H1 (cell line): Measurements from ENCODE around the gene ZBTB43. TPM values are rescaled to one million over a fixed set of nuclear protein-coding genes. Genes with fewer than 3 reads are reported as not detected.

Experiments used
- CTCF ChIA-PET: fragments of 300-600 bp; sonication (Branson Sonifier 250); formaldehyde crosslinking; loops from one replicate; lab custom pipeline; 2021; ENCODE audit not compliant: partially characterized antibody; lab: Charles Lee
- POLR2A ChIA-PET: fragments of 300-600 bp; sonication (Branson Sonifier 250); formaldehyde crosslinking; loops from one replicate; lab custom pipeline; 2021; ENCODE audit warnings: inconsistent platforms; ENCODE audit not compliant: partially characterized antibody; lab: Charles Lee
- DNase-seq, 2 experiments: peaks; one replicate each; pipeline versions ENCODE4 v3.0.0 to v3.0.0-alpha.2; 2010 to 2022; ENCODE audit warnings: low spot score in 2 of 2, low read depth in 1 of 2, mixed read lengths in 1 of 2
- FAIRE-seq: peaks from 2 replicates; lab custom pipeline; 2011; peaks lifted over from hg19 to GRCh38; lab: Jason Lieb, UNC
- H2AFZ ChIP-seq: 2 replicates; pipeline ENCODE4 v1.8.1; 2012; ENCODE audit warnings: low read length, inconsistent platforms
- H2AK5ac ChIP-seq: 2 replicates; pipeline ENCODE4 v1.6.1; 2013; ENCODE audit warnings: low read depth, low read length
- H2BK120ac ChIP-seq: replicated peaks from 2 replicates; pipeline ENCODE3; 2013; ENCODE audit warnings: low read depth, low read length, inconsistent platforms
- H2BK12ac ChIP-seq: 2 replicates; pipeline ENCODE4 v1.6.1; 2013; ENCODE audit warnings: low read depth, low read length
- H2BK15ac ChIP-seq: 2 replicates; pipeline ENCODE4 v1.6.1; 2013; ENCODE audit warnings: low read length
- H2BK20ac ChIP-seq: 2 replicates; pipeline ENCODE4 v1.6.1; 2013; ENCODE audit warnings: low read length
- H2BK5ac ChIP-seq: 2 replicates; pipeline ENCODE4 v1.6.1; 2013; ENCODE audit warnings: low read depth, low read length
- H3K14ac ChIP-seq: 2 replicates; pipeline ENCODE4 v1.6.1; 2013; ENCODE audit warnings: inconsistent platforms; ENCODE audit not compliant: insufficient read length
- H3K18ac ChIP-seq: 2 replicates; pipeline ENCODE4 v1.6.1; 2013; ENCODE audit warnings: low read length; ENCODE audit errors: extremely low read depth
- H3K23ac ChIP-seq: 2 replicates; pipeline ENCODE4 v1.6.1; 2013; ENCODE audit warnings: inconsistent platforms; ENCODE audit not compliant: insufficient read length
- H3K23me2 ChIP-seq: 2 replicates; pipeline ENCODE4 v1.6.1; 2013; ENCODE audit warnings: low read depth, low read length
- H3K27ac ChIP-seq: 2 replicates; pipeline ENCODE4 v1.6.1; 2011; ENCODE audit warnings: low read depth, low read length, inconsistent platforms
- H3K27me3 ChIP-seq, 4 experiments: replicated peaks in 1 of 4; 1 replicate in 1 of 4; 2 replicates in 3 of 4; pipeline versions ENCODE4 v1.6.1 to v1.8.1; 2011 to 2013; ENCODE audit warnings: low read length in 3 of 4, mild to moderate bottlenecking in 3 of 4, inconsistent platforms in 2 of 4, mixed read lengths in 2 of 4, moderate library complexity in 1 of 4; ENCODE audit not compliant: control insufficient read depth in 3 of 4, insufficient read depth in 3 of 4; ENCODE audit errors: extremely low read depth in 1 of 4
- H3K36me3 ChIP-seq, 4 experiments: 2 replicates each; pipeline versions ENCODE4 v1.6.1 to v1.8.1; 2011 to 2013; ENCODE audit warnings: mild to moderate bottlenecking in 4 of 4, low read length in 3 of 4, moderate library complexity in 2 of 4, control low read depth in 1 of 4, inconsistent platforms in 1 of 4; ENCODE audit not compliant: insufficient read depth in 4 of 4, control insufficient read depth in 2 of 4
- H3K4ac ChIP-seq: replicated peaks from 2 replicates; pipeline ENCODE3; 2013; ENCODE audit warnings: low read length, low read depth, mixed read lengths, inconsistent platforms; ENCODE audit not compliant: insufficient read length
- H3K4me1 ChIP-seq, 4 experiments: replicated peaks in 1 of 4; 1 replicate in 1 of 4; 2 replicates in 3 of 4; pipeline versions ENCODE4 v1.6.1 to v1.8.1; 2011 to 2013; ENCODE audit warnings: low read length in 3 of 4, inconsistent platforms in 2 of 4, mixed read lengths in 1 of 4; ENCODE audit not compliant: insufficient read depth in 4 of 4, control insufficient read depth in 3 of 4
- H3K4me2 ChIP-seq, 2 experiments: 2 replicates each; pipeline versions ENCODE4 v1.6.1 to v1.8.1; 2011 to 2013; ENCODE audit warnings: low read depth in 2 of 2, low read length in 2 of 2, control low read depth in 1 of 2, inconsistent platforms in 1 of 2, mild to moderate bottlenecking in 1 of 2; ENCODE audit not compliant: insufficient read depth in 1 of 2
- H3K4me3 ChIP-seq, 4 experiments: fragments of 200-600, 300-600 bp in 1 of 4; sonication (generic), shearing (Covaris generic), sonication (Bioruptor Twin) in 1 of 4; 2 replicates each; pipeline versions ENCODE4 v1.5.1 to v1.8.1; 2011 to 2016; ENCODE audit warnings: low read length in 4 of 4, low read depth in 3 of 4, control low read depth in 2 of 4, inconsistent platforms in 2 of 4, mild to moderate bottlenecking in 2 of 4, mixed read lengths in 1 of 4, moderate library complexity in 1 of 4; ENCODE audit not compliant: insufficient read depth in 2 of 4; ENCODE audit errors: extremely low read depth in 1 of 4
- H3K56ac ChIP-seq: replicated peaks from 2 replicates; pipeline ENCODE3; 2013; ENCODE audit warnings: low read depth, mild to moderate bottlenecking, mixed read lengths, low read length, inconsistent platforms; ENCODE audit not compliant: insufficient read length
- H3K79me1 ChIP-seq: 2 replicates; pipeline ENCODE4 v1.6.1; 2013; ENCODE audit warnings: low read depth, low read length, control low read depth
- H3K79me2 ChIP-seq, 2 experiments: 2 replicates each; pipeline versions ENCODE4 v1.6.1 to v1.8.1; 2012 to 2013; ENCODE audit warnings: low read length in 2 of 2, mild to moderate bottlenecking in 2 of 2, inconsistent platforms in 1 of 2; ENCODE audit not compliant: insufficient read depth in 2 of 2, control insufficient read depth in 1 of 2
- H3K9ac ChIP-seq, 4 experiments: replicated peaks in 1 of 4; 1 replicate in 1 of 4; 2 replicates in 3 of 4; pipeline versions ENCODE4 v1.6.1 to v1.8.1; 2011 to 2013; ENCODE audit warnings: low read depth in 3 of 4, low read length in 3 of 4, control low read depth in 2 of 4, mild to moderate bottlenecking in 2 of 4, moderate library complexity in 2 of 4, inconsistent platforms in 1 of 4; ENCODE audit errors: extremely low read depth in 1 of 4
- H3K9me3 ChIP-seq, 2 experiments: 2 replicates each; pipeline versions ENCODE4 v1.6.1 to v1.8.1; 2012 to 2013; ENCODE audit warnings: mild to moderate bottlenecking in 2 of 2, moderate library complexity in 2 of 2, control low read depth in 1 of 2, inconsistent platforms in 1 of 2, low read depth in 1 of 2, low read length in 1 of 2, mixed read lengths in 1 of 2; ENCODE audit not compliant: insufficient read depth in 2 of 2
- H4K20me1 ChIP-seq, 2 experiments: replicated peaks in 1 of 2; 2 replicates each; pipeline versions ENCODE3 to v1.8.1; 2011 to 2013; ENCODE audit warnings: inconsistent platforms in 2 of 2, low read length in 2 of 2, mild to moderate bottlenecking in 1 of 2; ENCODE audit not compliant: insufficient read depth in 2 of 2, control insufficient read depth in 1 of 2
- H4K5ac ChIP-seq: 2 replicates; pipeline ENCODE4 v1.6.1; 2013; ENCODE audit warnings: low read length, low read depth, mixed read lengths, inconsistent platforms; ENCODE audit not compliant: insufficient read length
- H4K8ac ChIP-seq: 2 replicates; pipeline ENCODE4 v1.8.0; 2013; ENCODE audit warnings: mild to moderate bottlenecking, moderate library complexity, low read length, inconsistent platforms; ENCODE audit not compliant: insufficient read depth; ENCODE audit errors: extremely low read depth
- H4K91ac ChIP-seq: replicated peaks from 2 replicates; pipeline ENCODE3; 2013; ENCODE audit warnings: low read length, mixed read lengths, inconsistent platforms; ENCODE audit not compliant: insufficient read length
- ASH2L ChIP-seq: fragments of 200-600, 300-600 bp; sonication (generic); IDR thresholded peaks from one replicate; pipeline ENCODE4 v1.7.1; 2017; ENCODE audit warnings: low read length
- HDAC6 ChIP-seq: IDR thresholded peaks from one replicate; pipeline ENCODE4 v1.7.1; 2012; ENCODE audit warnings: low read depth, mild to moderate bottlenecking, inconsistent platforms, low read length, moderate library complexity
- KDM1A ChIP-seq: fragments of 200-600, 300-600 bp; sonication (generic); IDR thresholded peaks from 2 replicates; pipeline ENCODE4 v1.7.1; 2016; ENCODE audit warnings: mild to moderate bottlenecking, low read length, borderline replicate concordance
- POLR2AphosphoS5 ChIP-seq: IDR thresholded peaks from 2 replicates; pipeline ENCODE4 v1.6.1; 2011; ENCODE audit warnings: low read depth, low read length
- RBBP5 ChIP-seq: IDR thresholded peaks from 2 replicates; pipeline ENCODE4 v1.7.1; 2012; ENCODE audit warnings: low read depth, mild to moderate bottlenecking, inconsistent platforms, low read length, moderate library complexity, borderline replicate concordance
- SAP30 ChIP-seq: fragments of 300-600 bp; sonication (generic); IDR thresholded peaks from 2 replicates; pipeline ENCODE4 v1.7.1; 2012; ENCODE audit warnings: low read length, moderate library complexity, mild to moderate bottlenecking, inconsistent platforms; ENCODE audit not compliant: insufficient read depth, insufficient replicate concordance
- SIRT6 ChIP-seq: IDR thresholded peaks from one replicate; pipeline ENCODE4 v1.7.1; 2012; ENCODE audit warnings: low read length, inconsistent platforms
- SUZ12 ChIP-seq: fragments of 200-600 bp; sonication (generic); IDR thresholded peaks from 2 replicates; pipeline ENCODE4 v1.6.1; 2012; ENCODE audit warnings: mild to moderate bottlenecking, inconsistent platforms, low read length, moderate library complexity, mixed read lengths
- TBP ChIP-seq: IDR thresholded peaks from 2 replicates; pipeline ENCODE4 v1.6.1; 2011; ENCODE audit warnings: low read depth, low read length, improper control_type of control experiment
- WGBS, 2 experiments: shearing (Covaris generic) in 1 of 2; methylation state at CpG; one replicate each; pipeline versions ENCODE4 v1.1.6 to v1.1.7; 2013 to 2015; ENCODE audit warnings: low lambda C conversion rate in 2 of 2, mixed read lengths in 2 of 2, inconsistent platforms in 1 of 2, low coverage in 1 of 2, missing lambda C conversion rate in 1 of 2; ENCODE audit not compliant: insufficient replicate concordance in 2 of 2, insufficient coverage in 1 of 2, insufficient read length in 1 of 2; ENCODE audit errors: extremely low coverage in 1 of 2, missing lambda C conversion rate in 1 of 2; 5-methylcytosine and 5-hydroxymethylcytosine counted together
- polyA plus RNA-seq, 7 experiments: library from polyadenylated mRNA; depleted of rRNA in 3 of 7; stranded (reverse) in 5 of 7; unstranded in 2 of 7; fragments of >200 nt in 5 of 7; fragments of 200-250 nt in 2 of 7; gene quantifications; 1 replicate in 5 of 7; 2 replicates in 1 of 7; 4 replicates in 1 of 7; pipeline versions ENCODE4 v1.2.1 to v1.2.3, GENCODE V29; 2011 to 2013; ENCODE audit warnings: missing spikeins in 2 of 7, mixed read lengths in 2 of 7
- total RNA-seq: library from RNA; stranded (reverse); fragmentation: NEBNext Ultra II Directional; extraction: Animal tissue kit (Norgen Biotek cat#: 25700); gene quantifications from 2 replicates; pipeline ENCODE4 v1.2.1, GENCODE V29; 2021
- TF ChIP-seq, protein P1 (sequence below), 3 experiments: IDR thresholded peaks; 1 replicate in 2 of 3; 2 replicates in 1 of 3; pipeline versions ENCODE4 v1.5.1 to v1.6.1; 2011; ENCODE audit warnings: low read length in 3 of 3, mild to moderate bottlenecking in 3 of 3, inconsistent platforms in 2 of 3, low read depth in 1 of 3, moderate library complexity in 1 of 3; ENCODE audit not compliant: insufficient read depth in 1 of 3; ENCODE audit errors: control extremely low read depth in 1 of 3

ZBTB43 gene
- total and polyA plus RNA-seq, 2 of the 8 experiments (the other 6 are each of a cell fraction or from before 2014, with no cell fraction given) = 4.1 to 16.7 TPM

DNA sequence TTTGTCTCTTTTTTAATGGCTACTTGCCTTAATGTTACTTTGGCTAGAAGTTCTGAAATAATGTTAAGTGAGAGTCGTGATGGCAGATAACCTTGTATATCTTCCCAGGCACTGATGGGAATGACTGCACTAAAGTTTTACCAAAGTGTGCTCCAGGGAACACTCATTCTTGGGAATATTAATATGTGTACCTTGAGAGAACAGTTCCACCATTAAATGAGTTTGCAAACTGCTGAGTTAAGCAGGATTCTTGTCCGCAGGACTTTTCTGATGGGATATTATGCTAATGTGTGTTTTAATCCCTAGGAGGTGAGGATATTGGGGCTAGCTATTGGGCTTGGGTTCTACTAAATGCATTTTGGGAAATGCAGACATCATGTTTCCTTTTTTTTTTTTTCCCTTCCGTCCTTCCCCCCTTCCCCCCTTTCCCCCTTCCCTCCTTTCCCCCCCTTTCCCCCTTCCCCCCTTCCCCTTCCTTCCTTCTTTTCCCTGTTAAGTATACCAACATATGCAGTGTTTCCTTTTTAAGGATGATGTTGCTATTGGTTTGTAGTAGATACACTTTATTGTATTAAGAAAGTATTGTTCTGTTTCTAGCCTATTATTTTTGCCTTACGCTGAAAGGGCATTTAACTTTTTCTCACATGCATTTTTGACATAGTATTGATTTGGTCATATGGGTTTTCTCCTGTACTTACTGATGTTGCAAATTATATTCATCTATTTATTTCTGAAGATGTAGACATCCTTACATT lies 71.1 kb downstream of the ZBTB43 start:
- peaks cover 0 to 43% of the 10 kb centered on the region in 2 experiments; a peak in 2 of 4 replicates for H3K79me2 ChIP-seq
- H2AK5ac ChIP-seq = no peak overlapping the region
- 84% methylated on average over 3 of the region's 4 CpGs; no CpG with 5 or more reads in 1 of the 2 experiments for WGBS, 2 experiments
- TF ChIP-seq RBBP5 (no peak), HDAC6 (no peak), SAP30 (no peak), SIRT6 (no peak), KDM1A (no peak), TBP (no peak), POLR2AphosphoS5 (no peak), SUZ12 (no peak), ASH2L (no peak)
- TF ChIP-seq, protein P1, sequence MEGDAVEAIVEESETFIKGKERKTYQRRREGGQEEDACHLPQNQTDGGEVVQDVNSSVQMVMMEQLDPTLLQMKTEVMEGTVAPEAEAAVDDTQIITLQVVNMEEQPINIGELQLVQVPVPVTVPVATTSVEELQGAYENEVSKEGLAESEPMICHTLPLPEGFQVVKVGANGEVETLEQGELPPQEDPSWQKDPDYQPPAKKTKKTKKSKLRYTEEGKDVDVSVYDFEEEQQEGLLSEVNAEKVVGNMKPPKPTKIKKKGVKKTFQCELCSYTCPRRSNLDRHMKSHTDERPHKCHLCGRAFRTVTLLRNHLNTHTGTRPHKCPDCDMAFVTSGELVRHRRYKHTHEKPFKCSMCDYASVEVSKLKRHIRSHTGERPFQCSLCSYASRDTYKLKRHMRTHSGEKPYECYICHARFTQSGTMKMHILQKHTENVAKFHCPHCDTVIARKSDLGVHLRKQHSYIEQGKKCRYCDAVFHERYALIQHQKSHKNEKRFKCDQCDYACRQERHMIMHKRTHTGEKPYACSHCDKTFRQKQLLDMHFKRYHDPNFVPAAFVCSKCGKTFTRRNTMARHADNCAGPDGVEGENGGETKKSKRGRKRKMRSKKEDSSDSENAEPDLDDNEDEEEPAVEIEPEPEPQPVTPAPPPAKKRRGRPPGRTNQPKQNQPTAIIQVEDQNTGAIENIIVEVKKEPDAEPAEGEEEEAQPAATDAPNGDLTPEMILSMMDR (IDR thresholded peaks at IDR 0.05; ENCODE audit: control extremely low read depth in 1 of 3, insufficient read depth in 1 of 3, low read depth in 1 of 3, low read length in 3 of 3) = no peak

More for the DNA sequence above, 71.1 kb downstream of the ZBTB43 start:
- Histone ChIP-seq H3K18ac (no peak overlapping the region), H3K9ac (no peak overlapping the region), H3K36me3 (peaks cover 4 to 17% (median 13%) of the 10 kb centered on the region in 4 experiments; a peak in 5 of 8 replicates), H4K8ac (no peak overlapping the region), H2BK120ac (no peak overlapping the region), H2BK12ac (no peak overlapping the region), H3K23ac (no peak overlapping the region), H3K56ac (no peak overlapping the region), H4K91ac (no peak overlapping the region), H3K14ac (no peak overlapping the region), H3K79me1 (peaks cover 5% of the 10 kb centered on the region), H3K4me1 (no peaks in the 10 kb centered on the region; a peak in 1 of 7 replicates), H3K4me3 (no peak overlapping the region), H3K4ac (no peak overlapping the region), H4K5ac (no peak overlapping the region), H2BK15ac (no peak overlapping the region), H2AFZ (no peak overlapping the region), H4K20me1 (peaks cover 4 to 8% of the 10 kb centered on the region in 2 experiments), H3K9me3 (no peaks in the 10 kb centered on the region), H3K27ac (no peak overlapping the region), H2BK20ac (no peak overlapping the region), H2BK5ac (no peak overlapping the region), H3K4me2 (no peak overlapping the region), H3K27me3 (no peaks in the 10 kb centered on the region), H3K23me2 (no peaks in the 10 kb centered on the region)
- POLR2A ChIA-PET = no interaction called here
- DNase-seq (no peak), FAIRE-seq (no peak)
- CTCF ChIA-PET = interaction anchor here (1.5 kb wide), 1 partner anchor 17 kb away, joined by 3 read pairs; no protein-coding TSS in a partner anchor
